ENCODE results near the gene ADGRG3.

DNA sequence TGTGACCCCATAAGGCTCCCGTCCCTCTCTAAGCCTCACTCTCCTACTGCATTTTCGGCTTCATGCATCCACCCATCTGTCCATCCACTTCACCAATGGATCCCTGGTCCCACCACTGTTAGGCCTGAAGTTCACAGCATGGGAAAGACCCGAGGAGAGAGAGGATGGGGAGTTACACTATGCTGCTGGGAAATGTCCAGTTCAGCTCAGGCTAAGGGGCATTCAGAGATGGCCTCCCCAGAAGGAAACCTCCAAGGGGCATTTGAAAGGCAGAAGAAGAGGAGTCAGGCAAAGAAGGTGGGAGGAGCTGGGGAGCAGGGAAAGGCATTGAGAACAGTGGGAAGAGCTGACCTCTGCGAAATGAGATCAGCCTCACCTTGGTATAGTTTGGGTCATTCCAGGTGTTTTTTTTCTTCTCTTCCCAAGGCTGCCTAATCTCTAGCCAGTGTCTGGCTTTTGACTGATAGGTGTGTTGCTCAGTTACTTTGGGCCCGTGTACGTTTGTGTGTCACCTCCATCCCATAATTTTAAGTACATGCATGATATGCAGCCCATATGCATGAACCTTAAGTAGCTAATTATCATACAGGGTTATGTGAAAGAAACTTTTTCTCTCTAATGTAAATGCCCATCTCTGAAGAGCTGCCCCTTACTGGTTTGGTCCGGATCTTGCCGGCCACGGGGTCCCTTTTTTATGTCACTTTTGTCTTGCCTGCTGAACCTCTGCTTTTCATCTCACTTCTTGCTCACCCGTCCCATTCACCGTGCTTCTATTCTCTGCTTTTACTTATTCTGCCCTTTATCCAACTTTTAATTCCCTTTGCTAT is 14.9 kb downstream of the ADGRG3 start:
- TF ChIP-seq, protein P1, sequence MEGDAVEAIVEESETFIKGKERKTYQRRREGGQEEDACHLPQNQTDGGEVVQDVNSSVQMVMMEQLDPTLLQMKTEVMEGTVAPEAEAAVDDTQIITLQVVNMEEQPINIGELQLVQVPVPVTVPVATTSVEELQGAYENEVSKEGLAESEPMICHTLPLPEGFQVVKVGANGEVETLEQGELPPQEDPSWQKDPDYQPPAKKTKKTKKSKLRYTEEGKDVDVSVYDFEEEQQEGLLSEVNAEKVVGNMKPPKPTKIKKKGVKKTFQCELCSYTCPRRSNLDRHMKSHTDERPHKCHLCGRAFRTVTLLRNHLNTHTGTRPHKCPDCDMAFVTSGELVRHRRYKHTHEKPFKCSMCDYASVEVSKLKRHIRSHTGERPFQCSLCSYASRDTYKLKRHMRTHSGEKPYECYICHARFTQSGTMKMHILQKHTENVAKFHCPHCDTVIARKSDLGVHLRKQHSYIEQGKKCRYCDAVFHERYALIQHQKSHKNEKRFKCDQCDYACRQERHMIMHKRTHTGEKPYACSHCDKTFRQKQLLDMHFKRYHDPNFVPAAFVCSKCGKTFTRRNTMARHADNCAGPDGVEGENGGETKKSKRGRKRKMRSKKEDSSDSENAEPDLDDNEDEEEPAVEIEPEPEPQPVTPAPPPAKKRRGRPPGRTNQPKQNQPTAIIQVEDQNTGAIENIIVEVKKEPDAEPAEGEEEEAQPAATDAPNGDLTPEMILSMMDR (conservative IDR thresholded peaks at IDR 0.05; ENCODE audit: low read depth in 2 of 2) = no peak
- TF ChIP-seq POLR2AphosphoS5 (IDR thresholded peaks at IDR 0.05; ENCODE audit: low read depth) (no peak), EZH2phosphoT487 (IDR thresholded peaks at IDR 0.05; ENCODE audit: unreplicated experiment) (no peak), EZH2 (IDR thresholded peaks at IDR 0.05; ENCODE audit: low read depth, unreplicated experiment) (no peak), JUNB (IDR thresholded peaks at IDR 0.05; ENCODE audit: unreplicated experiment) (no peak)
- TF ChIP-seq, protein P2, sequence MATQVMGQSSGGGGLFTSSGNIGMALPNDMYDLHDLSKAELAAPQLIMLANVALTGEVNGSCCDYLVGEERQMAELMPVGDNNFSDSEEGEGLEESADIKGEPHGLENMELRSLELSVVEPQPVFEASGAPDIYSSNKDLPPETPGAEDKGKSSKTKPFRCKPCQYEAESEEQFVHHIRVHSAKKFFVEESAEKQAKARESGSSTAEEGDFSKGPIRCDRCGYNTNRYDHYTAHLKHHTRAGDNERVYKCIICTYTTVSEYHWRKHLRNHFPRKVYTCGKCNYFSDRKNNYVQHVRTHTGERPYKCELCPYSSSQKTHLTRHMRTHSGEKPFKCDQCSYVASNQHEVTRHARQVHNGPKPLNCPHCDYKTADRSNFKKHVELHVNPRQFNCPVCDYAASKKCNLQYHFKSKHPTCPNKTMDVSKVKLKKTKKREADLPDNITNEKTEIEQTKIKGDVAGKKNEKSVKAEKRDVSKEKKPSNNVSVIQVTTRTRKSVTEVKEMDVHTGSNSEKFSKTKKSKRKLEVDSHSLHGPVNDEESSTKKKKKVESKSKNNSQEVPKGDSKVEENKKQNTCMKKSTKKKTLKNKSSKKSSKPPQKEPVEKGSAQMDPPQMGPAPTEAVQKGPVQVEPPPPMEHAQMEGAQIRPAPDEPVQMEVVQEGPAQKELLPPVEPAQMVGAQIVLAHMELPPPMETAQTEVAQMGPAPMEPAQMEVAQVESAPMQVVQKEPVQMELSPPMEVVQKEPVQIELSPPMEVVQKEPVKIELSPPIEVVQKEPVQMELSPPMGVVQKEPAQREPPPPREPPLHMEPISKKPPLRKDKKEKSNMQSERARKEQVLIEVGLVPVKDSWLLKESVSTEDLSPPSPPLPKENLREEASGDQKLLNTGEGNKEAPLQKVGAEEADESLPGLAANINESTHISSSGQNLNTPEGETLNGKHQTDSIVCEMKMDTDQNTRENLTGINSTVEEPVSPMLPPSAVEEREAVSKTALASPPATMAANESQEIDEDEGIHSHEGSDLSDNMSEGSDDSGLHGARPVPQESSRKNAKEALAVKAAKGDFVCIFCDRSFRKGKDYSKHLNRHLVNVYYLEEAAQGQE (IDR thresholded peaks at IDR 0.05; ENCODE audit: unreplicated experiment) = no peak

Data from GM23338 (cell line).